ENCODE results near the gene IPO4. TPM values are rescaled to one million over a fixed set of nuclear protein-coding genes. Genes with fewer than 3 reads are reported as not detected.
A peak's percentile ranks its signal among the peaks of the same experiment; 100 is the strongest.

Gene IPO4
- total and polyA plus RNA-seq, 2 of the 13 experiments (the other 11 are each of a cell fraction or from before 2014, with no cell fraction given), result 39.0 to 179 TPM

DNA sequence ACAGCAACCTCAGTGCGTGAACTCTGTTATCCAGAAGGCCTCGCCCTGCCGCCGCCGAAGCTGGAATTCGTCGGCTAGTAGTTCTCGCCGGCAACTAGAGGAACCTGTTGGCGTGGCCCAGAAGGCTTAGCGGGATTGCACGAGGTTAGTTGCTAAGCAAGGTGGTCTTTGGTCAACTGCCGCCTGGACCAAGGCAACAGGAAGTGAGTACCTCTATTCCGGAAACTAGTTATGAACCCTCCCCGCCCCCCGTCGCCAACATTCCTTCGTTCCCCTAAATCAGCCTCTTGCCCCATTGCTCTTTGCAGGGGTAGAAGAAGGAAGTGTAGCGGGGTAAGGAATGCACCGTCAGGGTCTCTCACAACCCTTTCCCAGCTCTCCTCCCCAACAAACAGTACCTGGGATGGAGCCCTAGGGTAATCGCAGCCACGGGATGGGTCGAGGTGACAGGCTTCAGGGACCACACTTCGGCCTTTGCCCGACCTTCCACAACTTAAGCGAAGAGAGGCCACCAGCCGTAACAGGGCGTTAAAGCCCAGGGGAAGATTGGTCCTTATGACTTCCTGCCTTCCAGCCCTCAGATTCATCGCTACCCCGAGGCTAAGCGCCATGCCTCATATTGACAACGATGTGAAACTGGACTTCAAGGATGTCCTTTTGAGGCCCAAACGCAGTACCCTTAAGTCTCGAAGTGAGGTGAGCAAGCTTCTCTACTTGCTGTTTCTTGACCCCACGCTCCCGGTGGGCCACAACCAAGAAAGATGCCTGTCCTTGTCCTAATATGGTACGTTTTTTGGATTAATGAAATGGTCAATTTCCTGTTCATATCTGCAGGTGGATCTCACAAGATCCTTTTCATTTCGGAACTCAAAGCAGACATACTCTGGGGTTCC, 44.3 kb upstream of the IPO4 start, which contains the start of gene GMPR2 (continued):
- TF ChIP-seq HNRNPUL1 (IDR thresholded peaks at IDR 0.05; ENCODE audit: low read depth, low read length), result no peak
- no peak for TF ChIP-seq HOXA7 (CRISPR knock-in tag; IDR thresholded peaks at IDR 0.05)
- TF ChIP-seq ZNF703 (CRISPR knock-in tag; IDR thresholded peaks at IDR 0.05; ENCODE audit: borderline replicate concordance), result no peak
- TF ChIP-seq, protein P1, sequence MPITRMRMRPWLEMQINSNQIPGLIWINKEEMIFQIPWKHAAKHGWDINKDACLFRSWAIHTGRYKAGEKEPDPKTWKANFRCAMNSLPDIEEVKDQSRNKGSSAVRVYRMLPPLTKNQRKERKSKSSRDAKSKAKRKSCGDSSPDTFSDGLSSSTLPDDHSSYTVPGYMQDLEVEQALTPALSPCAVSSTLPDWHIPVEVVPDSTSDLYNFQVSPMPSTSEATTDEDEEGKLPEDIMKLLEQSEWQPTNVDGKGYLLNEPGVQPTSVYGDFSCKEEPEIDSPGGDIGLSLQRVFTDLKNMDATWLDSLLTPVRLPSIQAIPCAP (CRISPR knock-in tag; IDR thresholded peaks at IDR 0.05; ENCODE audit: low read depth), result 0 out of 2 replicates have a peak, but pooled peaks have one; percentile 62
- peak; percentile 99 for TF ChIP-seq ZNF383 (CRISPR knock-in tag; IDR thresholded peaks at IDR 0.05; ENCODE audit: borderline replicate concordance)
- TF ChIP-seq, protein P2, sequence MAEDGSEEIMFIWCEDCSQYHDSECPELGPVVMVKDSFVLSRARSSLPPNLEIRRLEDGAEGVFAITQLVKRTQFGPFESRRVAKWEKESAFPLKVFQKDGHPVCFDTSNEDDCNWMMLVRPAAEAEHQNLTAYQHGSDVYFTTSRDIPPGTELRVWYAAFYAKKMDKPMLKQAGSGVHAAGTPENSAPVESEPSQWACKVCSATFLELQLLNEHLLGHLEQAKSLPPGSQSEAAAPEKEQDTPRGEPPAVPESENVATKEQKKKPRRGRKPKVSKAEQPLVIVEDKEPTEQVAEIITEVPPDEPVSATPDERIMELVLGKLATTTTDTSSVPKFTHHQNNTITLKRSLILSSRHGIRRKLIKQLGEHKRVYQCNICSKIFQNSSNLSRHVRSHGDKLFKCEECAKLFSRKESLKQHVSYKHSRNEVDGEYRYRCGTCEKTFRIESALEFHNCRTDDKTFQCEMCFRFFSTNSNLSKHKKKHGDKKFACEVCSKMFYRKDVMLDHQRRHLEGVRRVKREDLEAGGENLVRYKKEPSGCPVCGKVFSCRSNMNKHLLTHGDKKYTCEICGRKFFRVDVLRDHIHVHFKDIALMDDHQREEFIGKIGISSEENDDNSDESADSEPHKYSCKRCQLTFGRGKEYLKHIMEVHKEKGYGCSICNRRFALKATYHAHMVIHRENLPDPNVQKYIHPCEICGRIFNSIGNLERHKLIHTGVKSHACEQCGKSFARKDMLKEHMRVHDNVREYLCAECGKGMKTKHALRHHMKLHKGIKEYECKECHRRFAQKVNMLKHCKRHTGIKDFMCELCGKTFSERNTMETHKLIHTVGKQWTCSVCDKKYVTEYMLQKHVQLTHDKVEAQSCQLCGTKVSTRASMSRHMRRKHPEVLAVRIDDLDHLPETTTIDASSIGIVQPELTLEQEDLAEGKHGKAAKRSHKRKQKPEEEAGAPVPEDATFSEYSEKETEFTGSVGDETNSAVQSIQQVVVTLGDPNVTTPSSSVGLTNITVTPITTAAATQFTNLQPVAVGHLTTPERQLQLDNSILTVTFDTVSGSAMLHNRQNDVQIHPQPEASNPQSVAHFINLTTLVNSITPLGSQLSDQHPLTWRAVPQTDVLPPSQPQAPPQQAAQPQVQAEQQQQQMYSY (CRISPR knock-in tag; IDR thresholded peaks at IDR 0.05), result peak; percentile 68; the same call in 1 of the 2 replicates
- TF ChIP-seq TARDBP (CRISPR knock-in tag; IDR thresholded peaks at IDR 0.05), result peak; percentile 84
- peak; percentile 97 for TF ChIP-seq CREM (IDR thresholded peaks at IDR 0.05)
- TF ChIP-seq CREM (CRISPR knock-in tag; IDR thresholded peaks at IDR 0.05), result 0 out of 2 replicates have a peak, but pooled peaks have one; percentile 11
- TF ChIP-seq, protein P3, sequence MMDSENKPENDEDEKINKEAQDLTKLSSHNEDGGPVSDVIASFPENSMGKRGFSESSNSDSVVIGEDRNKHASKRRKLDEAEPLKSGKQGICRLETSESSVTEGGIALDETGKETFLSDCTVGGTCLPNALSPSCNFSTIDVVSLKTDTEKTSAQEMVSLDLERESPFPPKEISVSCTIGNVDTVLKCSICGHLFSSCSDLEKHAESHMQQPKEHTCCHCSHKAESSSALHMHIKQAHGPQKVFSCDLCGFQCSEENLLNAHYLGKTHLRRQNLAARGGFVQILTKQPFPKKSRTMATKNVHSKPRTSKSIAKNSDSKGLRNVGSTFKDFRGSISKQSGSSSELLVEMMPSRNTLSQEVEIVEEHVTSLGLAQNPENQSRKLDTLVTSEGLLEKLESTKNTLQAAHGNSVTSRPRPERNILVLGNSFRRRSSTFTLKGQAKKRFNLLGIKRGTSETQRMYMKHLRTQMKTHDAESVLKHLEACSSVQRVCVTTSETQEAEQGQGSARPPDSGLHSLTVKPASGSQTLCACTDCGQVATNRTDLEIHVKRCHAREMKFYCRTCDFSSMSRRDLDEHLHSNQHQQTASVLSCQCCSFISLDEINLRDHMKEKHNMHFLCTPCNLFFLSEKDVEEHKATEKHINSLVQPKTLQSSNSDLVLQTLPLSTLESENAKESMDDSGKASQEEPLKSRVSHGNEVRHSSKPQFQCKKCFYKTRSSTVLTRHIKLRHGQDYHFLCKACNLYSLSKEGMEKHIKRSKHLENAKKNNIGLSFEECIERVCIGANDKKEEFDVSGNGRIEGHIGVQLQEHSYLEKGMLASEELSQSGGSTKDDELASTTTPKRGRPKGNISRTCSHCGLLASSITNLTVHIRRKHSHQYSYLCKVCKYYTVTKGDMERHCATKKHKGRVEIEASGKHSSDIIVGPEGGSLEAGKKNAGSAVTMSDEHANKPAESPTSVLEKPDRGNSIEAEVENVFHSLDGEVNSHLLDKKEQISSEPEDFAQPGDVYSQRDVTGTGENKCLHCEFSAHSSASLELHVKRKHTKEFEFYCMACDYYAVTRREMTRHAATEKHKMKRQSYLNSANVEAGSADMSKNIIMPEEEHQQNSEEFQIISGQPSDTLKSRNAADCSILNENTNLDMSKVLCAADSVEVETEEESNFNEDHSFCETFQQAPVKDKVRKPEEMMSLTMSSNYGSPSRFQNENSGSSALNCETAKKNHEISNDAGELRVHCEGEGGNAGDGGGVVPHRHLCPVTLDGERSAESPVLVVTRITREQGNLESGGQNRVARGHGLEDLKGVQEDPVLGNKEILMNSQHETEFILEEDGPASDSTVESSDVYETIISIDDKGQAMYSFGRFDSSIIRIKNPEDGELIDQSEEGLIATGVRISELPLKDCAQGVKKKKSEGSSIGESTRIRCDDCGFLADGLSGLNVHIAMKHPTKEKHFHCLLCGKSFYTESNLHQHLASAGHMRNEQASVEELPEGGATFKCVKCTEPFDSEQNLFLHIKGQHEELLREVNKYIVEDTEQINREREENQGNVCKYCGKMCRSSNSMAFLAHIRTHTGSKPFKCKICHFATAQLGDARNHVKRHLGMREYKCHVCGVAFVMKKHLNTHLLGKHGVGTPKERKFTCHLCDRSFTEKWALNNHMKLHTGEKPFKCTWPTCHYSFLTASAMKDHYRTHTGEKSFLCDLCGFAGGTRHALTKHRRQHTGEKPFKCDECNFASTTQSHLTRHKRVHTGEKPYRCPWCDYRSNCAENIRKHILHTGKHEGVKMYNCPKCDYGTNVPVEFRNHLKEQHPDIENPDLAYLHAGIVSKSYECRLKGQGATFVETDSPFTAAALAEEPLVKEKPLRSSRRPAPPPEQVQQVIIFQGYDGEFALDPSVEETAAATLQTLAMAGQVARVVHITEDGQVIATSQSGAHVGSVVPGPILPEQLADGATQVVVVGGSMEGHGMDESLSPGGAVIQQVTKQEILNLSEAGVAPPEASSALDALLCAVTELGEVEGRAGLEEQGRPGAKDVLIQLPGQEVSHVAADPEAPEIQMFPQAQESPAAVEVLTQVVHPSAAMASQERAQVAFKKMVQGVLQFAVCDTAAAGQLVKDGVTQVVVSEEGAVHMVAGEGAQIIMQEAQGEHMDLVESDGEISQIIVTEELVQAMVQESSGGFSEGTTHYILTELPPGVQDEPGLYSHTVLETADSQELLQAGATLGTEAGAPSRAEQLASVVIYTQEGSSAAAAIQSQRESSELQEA (CRISPR knock-in tag; IDR thresholded peaks at IDR 0.05; ENCODE audit: not compliant biosample characterization), result peak; percentile 98
- no peak for TF ChIP-seq ZFP36 (IDR thresholded peaks at IDR 0.05; ENCODE audit: borderline replicate concordance, low read depth, low read length, partially characterized antibody)
- peak; percentile 61; the same call in 1 of the 2 replicates for TF ChIP-seq ZZZ3 (CRISPR knock-in tag; IDR thresholded peaks at IDR 0.05; ENCODE audit: borderline replicate concordance)
- TF ChIP-seq XBP1 (CRISPR knock-in tag; IDR thresholded peaks at IDR 0.05), result peak; percentile 92; the same call in 1 of the 2 replicates
- TF ChIP-seq ZNF644 (CRISPR knock-in tag; IDR thresholded peaks at IDR 0.05; ENCODE audit: low read depth), result no peak

Measured in HepG2 (cell line).